ENCODE results near the gene NCCRP1. TPM values are rescaled to one million over a fixed set of nuclear protein-coding genes. Genes with fewer than 3 reads are reported as not detected.

NCCRP1 gene
- total and polyA plus RNA-seq, 8 donors = 0.96 to 8.5 (median 3.2) TPM

DNA sequence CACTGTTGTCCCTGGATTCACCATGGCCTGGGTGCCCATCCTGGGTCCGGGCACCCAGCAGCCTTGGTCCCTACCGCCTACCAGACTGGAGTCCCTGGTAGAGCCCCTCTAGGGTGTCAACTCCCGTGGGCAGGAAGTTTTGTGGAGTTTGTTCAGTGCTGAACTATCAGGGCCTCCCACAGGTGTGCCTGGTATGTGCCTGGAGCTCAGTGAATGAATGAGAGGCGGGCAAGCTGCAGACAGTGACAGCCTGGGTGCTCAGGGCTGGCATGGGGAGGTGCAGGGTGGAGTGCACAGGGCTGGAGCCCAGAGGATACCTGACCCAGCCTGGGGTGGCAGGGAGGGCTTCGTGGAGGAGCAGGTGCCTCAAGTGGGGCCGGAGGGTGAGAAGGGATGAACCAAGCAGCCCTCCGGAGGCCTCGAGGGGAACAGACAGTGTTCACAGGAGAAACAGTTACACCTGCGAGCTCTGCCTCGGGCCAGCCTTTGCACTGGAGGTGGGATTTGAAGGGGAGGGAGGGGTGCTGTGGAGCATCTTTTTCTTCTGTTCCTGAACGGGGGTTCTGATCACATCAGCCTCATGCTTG is 41.6 kb upstream of the NCCRP1 start:
- Histone ChIP-seq H3K27ac (peak overlapping the region; percentile 69 to 78 (median 72)), H3K27me3 (no peaks in the 10 kb centered on the region), H3K9me3 (no peaks in the 10 kb centered on the region), H3K36me3 (no peaks in the 10 kb centered on the region), H3K4me3 (no peak overlapping the region), H3K4me1 (peaks cover 32 to 41% (median 38%) of the 10 kb centered on the region in 3 donors)
- peak; percentile 6 to 31 (median 18) for ATAC-seq
- 27 to 46% methylated on average over 11 of the region's 11 CpGs for WGBS, 2 donors
- peak in 4 of 6 donors; percentile 28 to 70 (median 42) for DNase-seq
- intact Hi-C loops (cut with DNase I) = no loop called here
- no peak for TF ChIP-seq CTCF (IDR thresholded peaks at IDR 0.05)
- no peak for FAIRE-seq

GRCh38 chr19:39155741-39156140 is 41.0 kb upstream of the NCCRP1 start:
- peak overlapping the region; percentile 47 to 78 (median 69) for H3K27ac ChIP-seq
- no peaks in the 10 kb centered on the region for H3K9me3 ChIP-seq
- TF ChIP-seq CTCF (IDR thresholded peaks at IDR 0.05) = no peak
- FAIRE-seq (no peak), DNase-seq (peak in 4 of 6 donors; percentile 35 to 64 (median 46)), ATAC-seq (peak in 2 of 4 donors; percentile 8 to 9)
- no peaks in the 10 kb centered on the region for H3K27me3 ChIP-seq
- peak overlapping the region in 1 of 4 donors; percentile 31 for H3K4me3 ChIP-seq
- H3K4me1 ChIP-seq = peaks cover 34 to 47% (median 40%) of the 10 kb centered on the region in 3 donors
- WGBS, 2 donors = 43 to 65% methylated on average over 15 of the region's 15 CpGs
- H3K36me3 ChIP-seq = no peaks in the 10 kb centered on the region
- intact Hi-C loops (cut with DNase I) = no loop called here

DNA sequence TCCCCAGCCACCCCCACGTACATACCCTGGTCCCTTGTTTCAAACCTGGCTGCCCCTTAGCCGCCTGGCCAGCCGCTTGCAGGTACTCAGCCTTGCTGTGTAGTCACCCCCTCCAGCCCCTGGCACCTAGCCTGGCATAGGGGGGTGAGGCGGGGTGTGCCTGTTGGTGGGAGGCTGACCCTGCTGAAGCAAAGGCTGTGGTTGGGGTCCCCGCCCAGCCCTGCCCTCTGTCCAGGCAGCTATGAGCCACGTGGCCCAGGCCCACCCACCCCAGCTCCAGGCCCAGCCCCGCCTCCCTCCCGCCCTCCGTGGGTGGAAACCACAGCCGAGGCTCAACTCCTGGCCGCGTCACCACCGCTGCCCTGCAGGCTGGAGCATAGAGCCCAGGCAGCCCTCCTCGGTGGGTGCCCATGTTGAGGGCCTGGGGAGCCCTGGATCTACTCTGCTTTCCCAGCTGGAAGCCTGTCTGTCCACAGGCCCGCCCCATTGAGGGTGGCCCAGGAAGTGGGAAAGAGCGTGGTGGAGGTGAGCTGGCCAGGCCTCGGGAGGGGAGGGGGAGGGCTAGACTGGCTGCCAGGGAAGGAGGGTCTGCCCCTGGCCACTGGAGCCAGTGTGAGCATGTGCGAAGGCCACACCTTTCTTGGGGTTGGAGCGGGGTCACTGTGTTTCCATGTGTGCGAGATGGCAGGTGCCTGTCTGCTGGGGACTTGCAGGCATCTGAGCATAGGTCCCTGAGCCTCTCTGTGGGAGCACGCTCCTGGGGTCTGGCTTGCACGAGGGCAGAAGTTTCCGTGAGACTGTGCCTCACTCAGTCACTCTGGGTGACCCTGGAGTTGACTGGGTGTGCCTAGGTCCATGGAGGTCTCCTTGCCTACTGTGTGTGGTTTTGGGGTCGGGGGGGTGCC is 40.2 kb upstream of the NCCRP1 start:
- no peak for TF ChIP-seq CTCF (IDR thresholded peaks at IDR 0.05)
- Histone ChIP-seq H3K36me3 (no peaks in the 10 kb centered on the region), H3K9me3 (no peaks in the 10 kb centered on the region), H3K4me3 (peak overlapping the region in 1 of 4 donors; percentile 31), H3K4me1 (peaks cover 35 to 48% (median 44%) of the 10 kb centered on the region in 3 donors), H3K27ac (peak overlapping the region; percentile 31 to 78 (median 58)), H3K27me3 (no peaks in the 10 kb centered on the region)
- ATAC-seq (peak; percentile 15 to 60 (median 42)), FAIRE-seq (no peak), DNase-seq (peak; percentile 66 to 86 (median 74))
- intact Hi-C loops (cut with DNase I) = no loop called here
- WGBS, 2 donors = 12 to 33% methylated on average over 22 to 24 of the region's 24 CpGs

DNA sequence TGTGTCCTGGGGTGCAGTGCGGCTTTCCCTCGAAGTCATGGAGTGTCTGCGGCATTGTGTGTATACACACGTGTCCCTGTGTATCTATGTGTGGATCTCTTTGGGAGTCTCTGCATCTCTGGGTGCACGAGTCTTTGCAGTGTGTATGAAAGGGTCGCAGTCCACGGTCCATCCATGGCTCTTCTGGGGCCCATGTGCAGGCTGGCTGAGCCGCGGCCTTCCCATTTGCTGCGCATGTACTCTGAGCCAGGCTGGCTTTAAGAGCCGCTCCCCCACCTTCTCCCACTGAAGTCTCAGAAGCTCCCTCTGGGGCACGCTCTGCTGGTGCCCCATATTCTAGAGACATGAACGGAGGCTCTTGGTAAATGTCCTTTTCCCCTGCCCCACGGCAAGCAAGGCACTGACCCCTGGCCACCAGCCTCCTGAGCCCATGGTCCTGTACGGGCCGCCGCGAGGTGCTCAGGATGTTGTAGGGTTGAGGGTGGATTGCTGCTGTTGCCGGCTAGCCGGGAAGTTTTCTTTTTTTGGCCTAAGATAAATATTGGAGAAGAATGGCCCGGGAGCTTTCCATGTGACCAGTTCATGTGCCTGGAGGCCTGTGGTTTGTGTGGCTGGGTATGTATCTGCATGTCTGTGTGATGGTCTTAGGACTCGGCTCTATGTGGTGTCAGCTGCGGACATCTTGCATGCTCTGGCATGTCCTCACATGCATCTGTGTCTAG is 39.3 kb upstream of the NCCRP1 start:
- WGBS, 2 donors = 31 to 70% methylated on average over 22 to 23 of the region's 23 CpGs
- intact Hi-C loops (cut with DNase I) = no loop called here
- no peak for TF ChIP-seq CTCF (IDR thresholded peaks at IDR 0.05)
- no peaks in the 10 kb centered on the region for H3K36me3 ChIP-seq
- ATAC-seq (no peak), FAIRE-seq (no peak), DNase-seq (peak in 2 of 6 donors; percentile 41 to 53)
- H3K27ac ChIP-seq = no peak overlapping the region
- H3K4me3 ChIP-seq = peak overlapping the region in 1 of 4 donors; percentile 31
- H3K4me1 ChIP-seq = peaks cover 35 to 48% (median 44%) of the 10 kb centered on the region in 3 donors
- no peaks in the 10 kb centered on the region for H3K9me3 ChIP-seq
- H3K27me3 ChIP-seq = no peaks in the 10 kb centered on the region

Measured in pancreas (tissue), 10 donors.